SK-N-SH (cell line): ENCODE data around the gene BCAN. TPM values are rescaled to one million over a fixed set of nuclear protein-coding genes. Genes with fewer than 3 reads are reported as not detected.

Source experiments
- CTCF ChIA-PET: fragments of 300-600, 350-600 bp; formaldehyde crosslinking; extraction: SDS; loops from one replicate; lab custom pipeline; 2021; lab: Yijun Ruan, JAX
- POLR2A ChIA-PET: fragments of 350-600 bp; sonication (Branson Sonifier 250); formaldehyde crosslinking; extraction: SDS; loops from one replicate; lab custom pipeline; 2020; ENCODE audit warnings: antibody characterized with exemption, inconsistent platforms; lab: Yijun Ruan, JAX
- DNase-seq: peaks from one replicate; pipeline ENCODE4 v3.0.0; 2012
- H2AFZ ChIP-seq: fragments of 200-600 bp; sonication (generic); 2 replicates; pipeline ENCODE4 v1.8.1; 2016; ENCODE audit warnings: antibody characterized with exemption, mild to moderate bottlenecking, low read depth
- H3F3A ChIP-seq: fragments of 200-600 bp; sonication (generic); replicated peaks from 2 replicates; pipeline ENCODE3; 2016; ENCODE audit warnings: antibody characterized with exemption, mild to moderate bottlenecking; ENCODE audit not compliant: insufficient read depth
- H3K27ac ChIP-seq, 2 experiments: fragments of 200-500 bp in 1 of 2; fragments of 200-600 bp in 1 of 2; sonication (Bioruptor generic) in 1 of 2; sonication (generic), shearing (Covaris generic) in 1 of 2; 2 replicates each; pipeline versions ENCODE4 v1.5.1 to v1.6.1; 2014 to 2016; ENCODE audit warnings: low read depth in 2 of 2, inconsistent platforms in 1 of 2, low read length in 1 of 2, mild to moderate bottlenecking in 1 of 2, mixed read lengths in 1 of 2
- H3K27me3 ChIP-seq: fragments of 200-600 bp; sonication (generic), shearing (Covaris generic); 2 replicates; pipeline ENCODE4 v1.6.1; 2016; ENCODE audit warnings: mixed run types; ENCODE audit not compliant: insufficient read depth
- H3K36me3 ChIP-seq, 2 experiments: fragments of 200-500 bp in 1 of 2; fragments of 200-600 bp in 1 of 2; sonication (Bioruptor generic) in 1 of 2; sonication (generic) in 1 of 2; replicated peaks in 1 of 2; 2 replicates each; pipeline versions ENCODE3 to v1.5.1; 2014 to 2016; ENCODE audit warnings: low read length in 1 of 2, mild to moderate bottlenecking in 1 of 2; ENCODE audit not compliant: insufficient read depth in 2 of 2, control insufficient read depth in 1 of 2
- H3K4me1 ChIP-seq, 2 experiments: fragments of 200-500 bp in 1 of 2; fragments of 200-600 bp in 1 of 2; sonication (Bioruptor generic) in 1 of 2; sonication (generic), shearing (Covaris generic) in 1 of 2; 2 replicates each; pipeline versions ENCODE4 v1.5.1 to v1.6.1; 2014 to 2016; ENCODE audit warnings: low read depth in 1 of 2, low read length in 1 of 2, mixed run types in 1 of 2; ENCODE audit not compliant: insufficient read depth in 2 of 2, control insufficient read depth in 1 of 2
- H3K4me2 ChIP-seq: fragments of 200-600 bp; sonication (generic), shearing (Covaris generic); 2 replicates; pipeline ENCODE4 v1.6.1; 2017; ENCODE audit warnings: mixed run types
- H3K4me3 ChIP-seq, 2 experiments: fragments of 200-500 bp in 1 of 2; fragments of 200-600 bp in 1 of 2; sonication (Bioruptor generic) in 1 of 2; sonication (generic), shearing (Covaris generic) in 1 of 2; 2 replicates each; pipeline versions ENCODE4 v1.5.1 to v1.8.1; 2014 to 2016; ENCODE audit warnings: low read depth in 2 of 2, inconsistent platforms in 1 of 2, low read length in 1 of 2, mild to moderate bottlenecking in 1 of 2, mixed read lengths in 1 of 2, moderate library complexity in 1 of 2
- H3K79me2 ChIP-seq: fragments of 200-600 bp; sonication (generic); 2 replicates; pipeline ENCODE4 v1.8.1; 2017; ENCODE audit warnings: mild to moderate bottlenecking; ENCODE audit not compliant: insufficient read depth
- H3K9ac ChIP-seq: fragments of 200-600 bp; sonication (generic); 2 replicates; pipeline ENCODE4 v1.6.1; 2017; ENCODE audit warnings: mixed run types
- H3K9me2 ChIP-seq: fragments of 200-600 bp; sonication (generic); 2 replicates; pipeline ENCODE4 v1.6.1; 2017; ENCODE audit warnings: mixed run types
- H3K9me3 ChIP-seq: fragments of 200-600 bp; sonication (generic); 2 replicates; pipeline ENCODE4 v1.6.1; 2017; ENCODE audit warnings: mixed run types, mild to moderate bottlenecking, moderate library complexity
- H4K20me1 ChIP-seq: fragments of 200-600 bp; sonication (generic); 2 replicates; pipeline ENCODE4 v1.6.1; 2017; ENCODE audit warnings: mild to moderate bottlenecking, mixed run types; ENCODE audit not compliant: insufficient read depth
- CHD2 ChIP-seq: fragments of 150-350 bp; IDR thresholded peaks from 2 replicates; pipeline ENCODE4 v1.6.1; 2018; ENCODE audit warnings: low read length; ENCODE audit not compliant: partially characterized antibody
- ELF1 ChIP-seq: IDR thresholded peaks from 2 replicates; pipeline ENCODE4 v1.4.0; 2012
- RAD21 ChIP-seq: IDR thresholded peaks from 2 replicates; pipeline ENCODE4 v1.6.1; 2012; ENCODE audit warnings: mild to moderate bottlenecking, low read length
- TEAD4 ChIP-seq: IDR thresholded peaks from 2 replicates; pipeline ENCODE4 v1.4.0; 2012; ENCODE audit warnings: mild to moderate bottlenecking, borderline replicate concordance; ENCODE audit not compliant: insufficient read depth
- WGBS: methylation state at CpG from one replicate; pipeline ENCODE4 v1.1.6; 2017; ENCODE audit warnings: low lambda C conversion rate; 5-methylcytosine and 5-hydroxymethylcytosine counted together
- polyA plus RNA-seq, 3 experiments: library from polyadenylated mRNA; depleted of rRNA; stranded (reverse); fragments of >200 nt; gene quantifications; 2 replicates each; pipeline ENCODE4 v1.2.3, GENCODE V29; 2012
- TF ChIP-seq, protein P1 (sequence below): fragments of 200-600 bp; sonication (generic); IDR thresholded peaks from 2 replicates; pipeline ENCODE4 v1.6.1; 2017; ENCODE audit warnings: antibody characterized with exemption, mild to moderate bottlenecking, moderate library complexity

The BCAN gene
- polyA plus RNA-seq, 1 of the 3 experiments (the other 2 are of a cell fraction): 0.25 TPM

DNA sequence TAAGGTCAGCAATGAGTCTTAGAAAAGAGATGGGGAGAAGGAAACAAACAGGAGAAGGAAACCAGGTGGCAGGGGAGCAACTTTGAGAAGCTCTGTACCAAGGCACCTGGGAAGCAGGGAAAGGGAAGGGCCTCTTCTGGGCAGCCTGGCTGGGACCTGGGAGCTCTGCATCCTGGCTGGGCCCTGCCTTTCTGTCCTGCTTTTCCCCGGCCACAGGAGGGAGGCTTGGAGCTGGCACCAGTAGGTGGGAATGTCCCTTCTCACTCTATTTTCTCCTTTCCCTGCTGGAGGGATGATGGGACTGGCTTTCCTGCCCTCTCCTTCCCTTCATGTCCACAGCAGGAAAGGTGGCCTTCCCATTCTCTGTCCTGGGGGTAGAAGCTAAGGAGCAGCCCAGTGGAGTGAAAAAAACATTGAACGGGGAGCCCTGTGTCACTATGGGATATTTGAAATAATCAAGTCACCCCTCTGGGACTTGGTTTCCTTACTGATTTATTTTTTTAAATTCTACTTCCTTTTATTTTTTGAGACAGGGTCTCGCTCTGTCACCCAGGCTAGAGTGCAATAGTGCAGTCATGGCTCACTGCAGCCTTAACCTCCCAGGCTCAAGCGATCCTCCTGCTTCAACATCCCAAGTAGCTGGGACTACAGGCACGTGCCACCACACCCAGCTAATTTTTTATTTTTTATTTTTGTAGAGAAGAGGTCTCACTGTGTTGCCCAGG is 40.4 kb downstream of the BCAN start:
- Histone ChIP-seq H2AFZ (no peak overlapping the region), H3K79me2 (peaks cover 3% of the 10 kb centered on the region; the same call in 1 of the 2 replicates), H3K27ac (no peak overlapping the region), H3K9me2 (no peaks in the 10 kb centered on the region), H3K9ac (no peak overlapping the region), H3K4me3 (no peak overlapping the region), H3F3A (no peaks in the 10 kb centered on the region), H4K20me1 (no peaks in the 10 kb centered on the region), H3K4me1 (peaks cover 0 to 5% of the 10 kb centered on the region in 2 experiments; a peak in 2 of 4 replicates), H3K9me3 (no peaks in the 10 kb centered on the region), H3K4me2 (no peak overlapping the region), H3K36me3 (no peaks in the 10 kb centered on the region), H3K27me3 (no peaks in the 10 kb centered on the region)
- no peak for DNase-seq
- ChIA-PET CTCF (interaction anchor here (1.2 to 45.5 kb wide), 10 partner anchors 7 to 246 kb away, joined by 3 to 2702 read pairs (median 7); partner anchors contain the start of genes BCAN, CRABP2, ISG20L2 and METTL25B), POLR2A (no interaction called here)
- 78% methylated on average over 5 of the region's 5 CpGs for WGBS
- no peak for TF ChIP-seq TEAD4
- TF ChIP-seq RAD21: 0 out of 2 replicates have a peak, but pooled peaks have one; percentile 13

DNA sequence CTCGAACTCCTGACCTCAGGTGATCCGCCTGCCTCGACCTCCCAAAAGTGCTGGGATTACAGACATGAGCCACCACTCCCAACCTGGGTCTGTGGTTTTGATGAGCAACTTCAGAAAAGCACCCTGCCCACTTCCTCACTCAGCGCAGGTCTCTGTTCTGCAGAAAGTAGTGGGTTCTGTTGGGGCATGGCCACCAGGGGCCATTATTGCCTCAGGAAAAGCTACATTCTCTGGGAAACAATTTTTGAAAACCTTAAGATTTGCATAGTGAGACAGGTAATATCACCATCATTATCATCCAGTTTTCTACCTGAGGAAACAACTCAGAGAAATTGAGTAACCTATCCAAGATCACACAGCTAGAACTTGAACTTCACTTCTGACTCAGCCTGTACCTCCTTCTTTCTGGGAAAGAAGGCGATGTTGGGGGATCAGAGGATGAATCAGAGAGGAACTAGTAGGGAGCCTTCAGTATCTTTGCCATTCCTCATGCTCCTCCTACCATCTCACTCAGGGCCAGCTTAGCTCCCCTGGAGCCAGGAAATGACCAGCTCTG is 42.4 kb downstream of the BCAN start:
- Histone ChIP-seq H3K27ac (no peak overlapping the region), H3K9me3 (no peaks in the 10 kb centered on the region), H3K27me3 (no peaks in the 10 kb centered on the region), H3K4me1 (peaks cover 0 to 4% of the 10 kb centered on the region in 2 experiments; a peak in 2 of 4 replicates), H3K36me3 (no peaks in the 10 kb centered on the region)
- POLR2A ChIA-PET: no interaction called here
- CTCF ChIA-PET: interaction anchor here (0.8 to 45.5 kb wide), 10 partner anchors 24 to 244 kb away, joined by 3 to 2702 read pairs (median 4); partner anchors contain the start of genes CRABP2, ISG20L2 and METTL25B
- TF ChIP-seq ELF1 (no peak), RAD21 (peak; percentile 20; the same call in 1 of the 2 replicates), CHD2 (no peak)
- TF ChIP-seq, protein P1, sequence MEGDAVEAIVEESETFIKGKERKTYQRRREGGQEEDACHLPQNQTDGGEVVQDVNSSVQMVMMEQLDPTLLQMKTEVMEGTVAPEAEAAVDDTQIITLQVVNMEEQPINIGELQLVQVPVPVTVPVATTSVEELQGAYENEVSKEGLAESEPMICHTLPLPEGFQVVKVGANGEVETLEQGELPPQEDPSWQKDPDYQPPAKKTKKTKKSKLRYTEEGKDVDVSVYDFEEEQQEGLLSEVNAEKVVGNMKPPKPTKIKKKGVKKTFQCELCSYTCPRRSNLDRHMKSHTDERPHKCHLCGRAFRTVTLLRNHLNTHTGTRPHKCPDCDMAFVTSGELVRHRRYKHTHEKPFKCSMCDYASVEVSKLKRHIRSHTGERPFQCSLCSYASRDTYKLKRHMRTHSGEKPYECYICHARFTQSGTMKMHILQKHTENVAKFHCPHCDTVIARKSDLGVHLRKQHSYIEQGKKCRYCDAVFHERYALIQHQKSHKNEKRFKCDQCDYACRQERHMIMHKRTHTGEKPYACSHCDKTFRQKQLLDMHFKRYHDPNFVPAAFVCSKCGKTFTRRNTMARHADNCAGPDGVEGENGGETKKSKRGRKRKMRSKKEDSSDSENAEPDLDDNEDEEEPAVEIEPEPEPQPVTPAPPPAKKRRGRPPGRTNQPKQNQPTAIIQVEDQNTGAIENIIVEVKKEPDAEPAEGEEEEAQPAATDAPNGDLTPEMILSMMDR: peak; percentile 21; the same call in 1 of the 2 replicates
- TF ChIP-seq, all 33 proteins: peak for 2
- Histone ChIP-seq H3K9ac (no peak overlapping the region), H2AFZ (no peak overlapping the region), H3K79me2 (no peaks in the 10 kb centered on the region), H3K4me3 (no peak overlapping the region), H3F3A (no peaks in the 10 kb centered on the region), H4K20me1 (no peaks in the 10 kb centered on the region), H3K9me2 (no peaks in the 10 kb centered on the region), H3K4me2 (no peak overlapping the region)
- no peak for DNase-seq
- WGBS: 62% methylated on average over 5 of the region's 5 CpGs
